ENCODE results near the gene HOXC11. TPM values are rescaled to one million over a fixed set of nuclear protein-coding genes. Genes with fewer than 3 reads are reported as not detected.

Gene HOXC11
- total RNA-seq, 1 experiment from 2014 or later: 2.2 TPM

GRCh38 chr12:53997204-53998109, 24.5 kb downstream of the HOXC11 start:
- intact Hi-C loops (cut with micrococcal nuclease; ENCODE audit: unreplicated experiment): no loop called here
- ChIA-PET CTCF (interaction anchor here (1.4 kb wide), 1 partner anchor 19 kb away, joined by 3 read pairs; no protein-coding TSS in a partner anchor), POLR2A (no interaction called here)
- no peaks in the 10 kb centered on the region for H3K4me1 Mint-ChIP-seq (ENCODE audit: low read depth, unreplicated experiment)
- peaks cover 14% of the 10 kb centered on the region for H3K36me3 Mint-ChIP-seq (ENCODE audit: insufficient read depth, unreplicated experiment)
- no TSS peak for BruUV-seq (replicated peaks)
- TF ChIP-seq, protein P1, sequence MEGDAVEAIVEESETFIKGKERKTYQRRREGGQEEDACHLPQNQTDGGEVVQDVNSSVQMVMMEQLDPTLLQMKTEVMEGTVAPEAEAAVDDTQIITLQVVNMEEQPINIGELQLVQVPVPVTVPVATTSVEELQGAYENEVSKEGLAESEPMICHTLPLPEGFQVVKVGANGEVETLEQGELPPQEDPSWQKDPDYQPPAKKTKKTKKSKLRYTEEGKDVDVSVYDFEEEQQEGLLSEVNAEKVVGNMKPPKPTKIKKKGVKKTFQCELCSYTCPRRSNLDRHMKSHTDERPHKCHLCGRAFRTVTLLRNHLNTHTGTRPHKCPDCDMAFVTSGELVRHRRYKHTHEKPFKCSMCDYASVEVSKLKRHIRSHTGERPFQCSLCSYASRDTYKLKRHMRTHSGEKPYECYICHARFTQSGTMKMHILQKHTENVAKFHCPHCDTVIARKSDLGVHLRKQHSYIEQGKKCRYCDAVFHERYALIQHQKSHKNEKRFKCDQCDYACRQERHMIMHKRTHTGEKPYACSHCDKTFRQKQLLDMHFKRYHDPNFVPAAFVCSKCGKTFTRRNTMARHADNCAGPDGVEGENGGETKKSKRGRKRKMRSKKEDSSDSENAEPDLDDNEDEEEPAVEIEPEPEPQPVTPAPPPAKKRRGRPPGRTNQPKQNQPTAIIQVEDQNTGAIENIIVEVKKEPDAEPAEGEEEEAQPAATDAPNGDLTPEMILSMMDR (IDR thresholded peaks at IDR 0.05; ENCODE audit: insufficient read depth in 1 of 2, low read depth in 1 of 2, low read length in 1 of 2, severe bottlenecking in 1 of 2, unreplicated experiment in 1 of 2): no peak
- H3K9me3 Mint-ChIP-seq (ENCODE audit: unreplicated experiment): no peaks in the 10 kb centered on the region
- H3K4me3 ChIP-seq (ENCODE audit: low read depth, low read length): no peak overlapping the region
- H3K27me3 Mint-ChIP-seq (ENCODE audit: insufficient read depth, unreplicated experiment): no peaks in the 10 kb centered on the region
- H3K36me3 ChIP-seq (ENCODE audit: control insufficient read depth, insufficient read depth, low read length): no peaks in the 10 kb centered on the region
- peaks cover 6% of the 10 kb centered on the region for H3K4me1 ChIP-seq
- no peaks in the 10 kb centered on the region for H3K27me3 ChIP-seq (replicated peaks; ENCODE audit: control insufficient read depth, insufficient read depth, low read length)
- H3K9me3 ChIP-seq: no peaks in the 10 kb centered on the region
- H3K4me3 Mint-ChIP-seq (ENCODE audit: unreplicated experiment): no peak overlapping the region
- no peak for DNase-seq
- H3K27ac Mint-ChIP-seq (ENCODE audit: unreplicated experiment): no peak overlapping the region

GRCh38 chr12:53998110-53998899, 25.4 kb downstream of the HOXC11 start:
- no peaks in the 10 kb centered on the region for H3K9me3 ChIP-seq
- no peak for DNase-seq
- intact Hi-C loops (cut with micrococcal nuclease; ENCODE audit: unreplicated experiment): no loop called here
- no TSS peak for BruUV-seq (replicated peaks)
- ChIA-PET CTCF (no interaction called here), POLR2A (no interaction called here)
- H3K4me1 Mint-ChIP-seq (ENCODE audit: low read depth, unreplicated experiment): no peaks in the 10 kb centered on the region
- no peak overlapping the region for H3K27ac Mint-ChIP-seq (ENCODE audit: unreplicated experiment)
- H3K4me3 Mint-ChIP-seq (ENCODE audit: unreplicated experiment): no peak overlapping the region
- H3K4me1 ChIP-seq: peaks cover 6% of the 10 kb centered on the region
- H3K27me3 Mint-ChIP-seq (ENCODE audit: insufficient read depth, unreplicated experiment): no peaks in the 10 kb centered on the region
- H3K36me3 Mint-ChIP-seq (ENCODE audit: insufficient read depth, unreplicated experiment): peaks cover 13% of the 10 kb centered on the region
- no peaks in the 10 kb centered on the region for H3K9me3 Mint-ChIP-seq (ENCODE audit: unreplicated experiment)
- H3K27me3 ChIP-seq (replicated peaks; ENCODE audit: control insufficient read depth, insufficient read depth, low read length): no peaks in the 10 kb centered on the region
- H3K4me3 ChIP-seq (ENCODE audit: low read depth, low read length): no peak overlapping the region
- TF ChIP-seq, protein P1 (IDR thresholded peaks at IDR 0.05; ENCODE audit: insufficient read depth in 1 of 2, low read depth in 1 of 2, low read length in 1 of 2, severe bottlenecking in 1 of 2, unreplicated experiment in 1 of 2): no peak
- H3K36me3 ChIP-seq (ENCODE audit: control insufficient read depth, insufficient read depth, low read length): no peaks in the 10 kb centered on the region

DNA sequence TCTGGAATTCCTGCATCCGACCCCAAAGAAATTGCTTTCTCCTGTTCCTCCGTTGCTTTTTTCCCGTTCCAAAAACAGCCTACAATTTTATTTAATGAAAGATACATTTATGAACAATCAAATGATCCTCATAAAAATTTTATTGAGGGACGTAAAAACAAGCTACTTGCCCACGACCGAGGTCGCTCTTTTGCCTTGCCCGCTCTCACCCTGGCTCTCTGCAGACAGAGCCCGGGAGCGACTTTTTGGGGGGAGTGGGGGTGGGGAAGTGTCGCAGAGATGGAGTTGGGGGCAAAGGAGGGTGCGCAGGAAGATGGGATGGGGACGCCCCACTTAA, 25.9 kb downstream of the HOXC11 start:
- Histone ChIP-seq H3K27me3 (replicated peaks; ENCODE audit: control insufficient read depth, insufficient read depth, low read length) (no peaks in the 10 kb centered on the region), H3K9me3 (no peaks in the 10 kb centered on the region), H3K4me1 (peaks cover 6% of the 10 kb centered on the region), H3K4me3 (ENCODE audit: low read depth, low read length) (no peak overlapping the region), H3K36me3 (ENCODE audit: control insufficient read depth, insufficient read depth, low read length) (no peaks in the 10 kb centered on the region)
- intact Hi-C loops (cut with micrococcal nuclease; ENCODE audit: unreplicated experiment): no loop called here
- Mint-ChIP-seq H3K9me3 (ENCODE audit: unreplicated experiment) (no peaks in the 10 kb centered on the region), H3K4me1 (ENCODE audit: low read depth, unreplicated experiment) (peaks cover 5% of the 10 kb centered on the region), H3K27me3 (ENCODE audit: insufficient read depth, unreplicated experiment) (no peaks in the 10 kb centered on the region), H3K27ac (ENCODE audit: unreplicated experiment) (no peak overlapping the region), H3K36me3 (ENCODE audit: insufficient read depth, unreplicated experiment) (peaks cover 7% of the 10 kb centered on the region), H3K4me3 (ENCODE audit: unreplicated experiment) (no peak overlapping the region)
- no TSS peak for BruUV-seq (replicated peaks)
- no peak for DNase-seq
- TF ChIP-seq, protein P1 (IDR thresholded peaks at IDR 0.05; ENCODE audit: insufficient read depth in 1 of 2, low read depth in 1 of 2, low read length in 1 of 2, severe bottlenecking in 1 of 2, unreplicated experiment in 1 of 2): no peak
- ChIA-PET POLR2A (no interaction called here), CTCF (no interaction called here)
